ENCODE results near the gene SAMMSON.

The SAMMSON gene

GRCh38 chr3:70065696-70066253, 66.2 kb downstream of the SAMMSON start:
- DNase-seq (ENCODE audit: low read depth): no peak
- TF ChIP-seq CTCF (conservative IDR thresholded peaks at IDR 0.05; ENCODE audit: low read length): no peak
- H3K4me3 ChIP-seq (ENCODE audit: low read length): no peak overlapping the region

GRCh38 chr3:70067860-70068521, 68.5 kb downstream of the SAMMSON start:
- no peak overlapping the region for H3K4me3 ChIP-seq (ENCODE audit: low read length)
- no peak for TF ChIP-seq CTCF (conservative IDR thresholded peaks at IDR 0.05; ENCODE audit: low read length)
- no peak for DNase-seq (ENCODE audit: low read depth)

- no peak overlapping the region for H3K4me3 ChIP-seq (ENCODE audit: low read length)
- no peak for DNase-seq (ENCODE audit: low read depth)
- no peak for TF ChIP-seq CTCF (conservative IDR thresholded peaks at IDR 0.05; ENCODE audit: low read length)
Observed at GRCh38 chr3:70069557-70069956, 70.0 kb downstream of the SAMMSON start.

GRCh38 chr3:70071138-70071537, 71.6 kb downstream of the SAMMSON start:
- H3K4me3 ChIP-seq (ENCODE audit: low read length): no peak overlapping the region
- no peak for TF ChIP-seq CTCF (conservative IDR thresholded peaks at IDR 0.05; ENCODE audit: low read length)

GRCh38 chr3:70072180-70072579, 72.6 kb downstream of the SAMMSON start:
- no peak overlapping the region for H3K4me3 ChIP-seq (ENCODE audit: low read length)
- no peak for DNase-seq (ENCODE audit: low read depth)
- TF ChIP-seq CTCF (conservative IDR thresholded peaks at IDR 0.05; ENCODE audit: low read length): no peak

More at GRCh38 chr3:70071138-70071537, 71.6 kb downstream of the SAMMSON start:
- DNase-seq (ENCODE audit: low read depth): no peak

GRCh38 chr3:70072754-70073153, 73.2 kb downstream of the SAMMSON start:
- no peak for TF ChIP-seq CTCF (conservative IDR thresholded peaks at IDR 0.05; ENCODE audit: low read length)
- no peak overlapping the region for H3K4me3 ChIP-seq (ENCODE audit: low read length)
- no peak for DNase-seq (ENCODE audit: low read depth)

- TF ChIP-seq CTCF (conservative IDR thresholded peaks at IDR 0.05; ENCODE audit: low read length): no peak
- DNase-seq (ENCODE audit: low read depth): no peak
- no peak overlapping the region for H3K4me3 ChIP-seq (ENCODE audit: low read length)
Observed at GRCh38 chr3:70075101-70075500, 75.6 kb downstream of the SAMMSON start.

Measured in AG10803 (cell line).